Activated CD8-positive, alpha-beta T cell treated with anti-CD3 and anti-CD28 coated beads, Interleukin-2, amount 10 ng/mL, durations not matched to agents 7 days and 5 days (primary cell): ENCODE data around the gene CCHCR1. TPM values are rescaled to one million over a fixed set of nuclear protein-coding genes. Genes with fewer than 3 reads are reported as not detected.
"Not testable (repeated sequence)": the region's sequence is repeated elsewhere in the genome, so short reads cannot be mapped to it uniquely, and the experiment has no call there.

Experiments used
- ATAC-seq: fragments of 150-1000 bp; cut with Tn5 transposase; one replicate; pipeline ENCODE4 v1.10.0; 2021; ENCODE audit warnings: moderate library complexity
- CTCF ChIA-PET: fragments of 350-600 bp; sonication (Branson Sonifier 250); formaldehyde crosslinking; loops from one replicate; lab custom pipeline; 2021; ENCODE audit warnings: antibody characterized with exemption; lab: Charles Lee
- POLR2A ChIA-PET: fragments of 350-600 bp; sonication (Branson Sonifier 250); formaldehyde crosslinking; loops from one replicate; lab custom pipeline; 2021; ENCODE audit warnings: antibody characterized with exemption; lab: Charles Lee
- DNase-seq: peaks from one replicate; pipeline ENCODE4 v3.0.0-alpha.2; 2020
- H3K27ac Mint-ChIP-seq: one replicate; pipeline ENCODE4 v1.8.0; 2021; ENCODE audit warnings: mild to moderate bottlenecking, mixed read lengths
- H3K27me3 Mint-ChIP-seq: one replicate; pipeline ENCODE4 v1.8.0; 2021; ENCODE audit warnings: low read depth, mixed read lengths
- H3K36me3 Mint-ChIP-seq: one replicate; pipeline ENCODE4 v1.8.0; 2021; ENCODE audit warnings: low read depth, mixed read lengths
- H3K4me1 Mint-ChIP-seq: one replicate; pipeline ENCODE4 v1.8.0; 2021; ENCODE audit warnings: low read depth, mixed read lengths
- H3K4me3 Mint-ChIP-seq: one replicate; pipeline ENCODE4 v1.8.0; 2021; ENCODE audit warnings: mild to moderate bottlenecking, mixed read lengths
- H3K9me3 Mint-ChIP-seq: one replicate; pipeline ENCODE4 v1.8.0; 2022; ENCODE audit warnings: mixed read lengths; ENCODE audit not compliant: insufficient read depth
- total RNA-seq, 2 experiments: library from RNA; stranded (reverse); gene quantifications; one replicate each; pipeline ENCODE4 v1.2.3, GENCODE V29; 2021

Gene CCHCR1
- total RNA-seq, 2 experiments from 2014 or later: 36.5 to 41.9 TPM

DNA sequence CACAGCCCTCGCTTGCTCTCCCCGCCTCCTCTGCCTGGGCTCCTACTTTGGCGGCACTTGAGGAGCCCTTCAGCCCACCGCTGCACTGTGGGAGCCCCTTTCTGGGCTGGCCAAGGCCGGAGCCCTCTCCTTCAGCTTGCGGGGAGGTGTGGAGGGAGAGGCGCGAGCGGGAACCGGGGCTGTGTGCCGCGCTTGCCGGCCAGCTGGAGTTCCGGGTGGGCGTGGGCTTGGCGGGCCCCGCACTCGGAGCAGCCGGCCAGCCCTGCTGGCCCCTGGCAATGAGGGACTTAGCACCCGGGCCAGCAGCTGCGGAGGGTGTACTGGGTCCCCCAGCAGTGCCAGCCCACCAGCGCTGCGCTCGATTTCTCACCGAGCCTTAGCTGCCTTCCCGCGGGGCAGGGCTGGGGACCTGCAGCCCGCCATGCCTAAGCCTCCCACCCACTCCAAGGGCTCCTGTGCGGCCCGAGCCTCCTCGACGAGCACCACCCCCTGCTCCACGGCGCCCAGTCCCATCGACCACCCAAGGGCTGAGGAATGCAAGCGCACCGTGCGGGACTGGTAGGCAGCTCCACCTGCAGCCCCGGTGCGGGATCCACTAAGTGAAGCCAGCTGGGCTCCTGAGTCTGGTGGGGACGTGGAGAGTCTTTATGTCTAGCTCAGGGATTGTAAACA lies 37.8 kb upstream of the CCHCR1 start:
- Mint-ChIP-seq H3K36me3 (peaks cover 31% of the 10 kb centered on the region), H3K4me1 (peaks cover 33% of the 10 kb centered on the region)
- POLR2A ChIA-PET: interaction anchor here (3.6 kb wide), 2 partner anchors 158 to 171 kb away, joined by 28 to 31 read pairs; no protein-coding TSS in a partner anchor
- not testable (repeated sequence) for ATAC-seq, DNase-seq, H3K27ac Mint-ChIP-seq, H3K27me3 Mint-ChIP-seq, H3K9me3 Mint-ChIP-seq, H3K4me3 Mint-ChIP-seq
- CTCF ChIA-PET: interaction anchor here (1.3 to 6.4 kb wide), 5 partner anchors 8 to 180 kb away, joined by 3 to 78 read pairs (median 6); partner anchors contain the start of gene TCF19

DNA sequence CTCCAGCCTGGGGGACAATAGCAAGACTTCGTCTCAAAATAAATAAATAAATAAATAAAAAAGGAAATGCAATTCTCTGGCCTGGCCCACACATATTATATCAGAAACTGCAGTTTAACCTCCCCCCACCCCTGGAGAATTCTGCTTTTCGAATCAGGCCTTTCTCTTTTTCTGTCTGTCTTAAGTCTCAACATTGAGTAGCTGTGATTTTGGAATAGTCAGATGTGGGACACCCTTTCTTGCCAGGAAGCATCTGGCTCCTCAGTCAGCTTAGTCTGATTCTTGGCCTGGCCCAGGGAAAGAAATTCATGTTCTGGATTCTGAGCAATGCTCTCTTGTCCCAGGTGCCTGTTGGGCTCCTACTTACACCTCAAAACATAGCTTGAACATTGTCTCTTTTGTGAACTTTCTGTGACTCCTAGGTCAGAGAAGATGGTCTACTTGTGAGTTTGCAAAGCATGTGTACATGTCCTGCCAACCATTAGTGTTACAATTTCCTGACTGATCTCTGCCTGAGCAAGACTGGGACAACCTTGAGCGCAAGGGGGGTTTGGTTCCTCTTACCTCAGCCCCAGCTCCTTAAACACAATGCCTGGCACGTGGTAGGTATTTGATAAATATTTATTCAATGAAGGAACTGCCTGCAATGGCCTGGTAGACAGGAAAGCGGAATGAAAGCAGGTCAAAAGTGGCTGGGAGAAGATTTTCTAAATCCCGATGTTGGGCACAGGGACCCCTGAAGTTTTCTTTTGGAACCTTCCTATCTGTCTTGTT lies 36.6 kb upstream of the CCHCR1 start:
- H3K36me3 Mint-ChIP-seq: peaks cover 19% of the 10 kb centered on the region
- no peaks in the 10 kb centered on the region for H3K27me3 Mint-ChIP-seq
- DNase-seq: no peak
- ChIA-PET CTCF (interaction anchor here (1.0 to 6.4 kb wide), 6 partner anchors 9 to 175 kb away, joined by 3 to 78 read pairs (median 4); partner anchors contain the start of genes PSORS1C2 and TCF19), POLR2A (no interaction called here)
- no peak for ATAC-seq
- peaks cover 21% of the 10 kb centered on the region for H3K4me1 Mint-ChIP-seq
- no peaks in the 10 kb centered on the region for H3K9me3 Mint-ChIP-seq
- no peak overlapping the region for H3K4me3 Mint-ChIP-seq
- no peak overlapping the region for H3K27ac Mint-ChIP-seq

DNA sequence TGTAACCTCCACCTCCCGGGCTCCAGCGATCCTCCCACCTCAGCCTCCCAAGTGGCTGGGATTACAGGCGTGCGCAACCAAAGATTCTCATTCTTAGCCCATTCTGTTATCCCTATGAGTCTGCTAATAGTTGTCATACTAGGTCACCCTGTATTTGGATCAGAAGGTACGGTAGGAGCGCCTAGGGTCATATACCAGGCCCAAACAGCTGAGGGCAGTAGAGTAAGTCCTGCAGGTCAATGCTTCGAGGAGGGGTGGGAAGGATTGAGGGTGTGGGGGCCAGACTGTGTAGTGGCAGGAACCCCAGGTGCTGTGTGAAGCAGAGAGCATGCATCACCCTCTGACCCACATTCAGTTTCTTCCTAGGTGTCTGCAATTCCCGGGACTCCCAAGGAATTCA lies 35.6 kb upstream of the CCHCR1 start:
- DNase-seq: no peak
- ATAC-seq: no peak
- POLR2A ChIA-PET: interaction anchor here (0.7 kb wide), 1 partner anchor 188 kb away, joined by 3 read pairs; no protein-coding TSS in a partner anchor
- Mint-ChIP-seq H3K27ac (no peak overlapping the region), H3K4me1 (peaks cover 15% of the 10 kb centered on the region), H3K27me3 (no peaks in the 10 kb centered on the region), H3K9me3 (no peaks in the 10 kb centered on the region), H3K4me3 (no peak overlapping the region), H3K36me3 (peaks cover 14% of the 10 kb centered on the region)
- CTCF ChIA-PET: interaction anchor here (1.0 to 3.3 kb wide), 5 partner anchors 9 to 173 kb away, joined by 3 to 30 read pairs (median 5); partner anchors contain the start of gene PSORS1C2

DNA sequence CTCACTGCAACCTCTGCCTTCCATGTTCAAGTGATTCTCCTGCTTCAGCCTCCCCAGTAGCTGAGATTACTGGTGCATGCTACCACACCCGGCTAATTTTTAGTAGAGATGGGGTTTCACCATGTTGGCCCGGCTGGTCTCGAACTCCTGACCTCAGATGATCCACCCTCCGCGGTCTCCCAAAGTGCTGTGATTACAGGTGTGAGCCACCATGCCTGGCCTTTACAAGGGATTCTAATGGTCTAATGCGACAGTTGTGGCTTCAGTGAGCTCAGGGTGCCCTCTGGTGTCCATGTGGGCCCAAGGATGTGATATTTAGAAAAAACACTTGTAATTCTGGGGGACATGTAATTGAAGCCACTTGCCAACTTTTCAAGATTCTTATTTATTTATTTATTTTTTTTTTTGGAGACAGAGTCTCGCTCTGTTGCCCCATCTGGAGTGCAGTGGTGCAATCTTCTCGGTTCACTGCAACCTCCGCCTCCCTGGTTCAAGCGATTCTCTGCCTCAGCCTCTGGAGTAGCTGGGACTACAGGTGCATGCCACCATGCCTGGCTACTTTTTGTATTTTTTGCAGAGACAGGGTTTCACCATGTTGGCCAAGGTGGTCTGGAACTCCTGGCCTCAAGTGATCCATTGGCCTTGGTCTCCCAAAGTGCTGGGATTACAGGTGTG lies 35.0 kb upstream of the CCHCR1 start:
- H3K27me3 Mint-ChIP-seq, H3K9me3 Mint-ChIP-seq, H3K27ac Mint-ChIP-seq, H3K4me3 Mint-ChIP-seq, ATAC-seq, H3K36me3 Mint-ChIP-seq: not testable (repeated sequence)
- ChIA-PET CTCF (interaction anchor here (0.5 to 3.3 kb wide), 12 partner anchors 8 to 177 kb away, joined by 3 to 30 read pairs (median 3); partner anchors contain the start of genes PSORS1C2 and TCF19), POLR2A (interaction anchor here (0.7 kb wide), 1 partner anchor 189 kb away, joined by 3 read pairs; no protein-coding TSS in a partner anchor)
- H3K4me1 Mint-ChIP-seq: peaks cover 14% of the 10 kb centered on the region
- peak; percentile 76 for DNase-seq

DNA sequence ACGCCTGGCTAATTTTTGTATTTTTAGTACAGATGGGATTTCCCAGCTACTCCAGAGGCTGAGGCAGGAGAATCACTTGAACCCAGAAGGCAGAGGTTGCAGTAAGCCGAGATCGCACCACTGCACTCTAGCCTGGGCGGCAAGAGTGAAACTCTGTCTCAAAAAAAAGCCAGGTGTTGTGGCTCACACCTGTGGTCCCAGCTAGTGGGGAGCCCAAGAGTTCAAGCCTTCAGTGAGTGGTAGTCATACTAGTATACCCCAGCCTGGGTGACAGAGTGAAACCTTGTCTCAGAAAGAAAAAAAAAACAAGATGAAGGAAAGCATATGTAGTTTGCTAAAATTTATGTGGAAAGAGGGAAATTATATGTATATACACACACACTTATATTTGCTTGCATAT lies 32.9 kb upstream of the CCHCR1 start:
- Mint-ChIP-seq H3K9me3 (no peaks in the 10 kb centered on the region), H3K4me3 (no peak overlapping the region), H3K27ac (no peak overlapping the region), H3K27me3 (no peaks in the 10 kb centered on the region), H3K4me1 (peaks cover 11% of the 10 kb centered on the region), H3K36me3 (peaks cover 2% of the 10 kb centered on the region)
- ATAC-seq (no peak), DNase-seq (no peak)
- POLR2A ChIA-PET: no interaction called here
- CTCF ChIA-PET: interaction anchor here (0.9 to 2.4 kb wide), 2 partner anchors 32 to 176 kb away, joined by 4 to 6 read pairs; partner anchors contain the start of gene TCF19

DNA sequence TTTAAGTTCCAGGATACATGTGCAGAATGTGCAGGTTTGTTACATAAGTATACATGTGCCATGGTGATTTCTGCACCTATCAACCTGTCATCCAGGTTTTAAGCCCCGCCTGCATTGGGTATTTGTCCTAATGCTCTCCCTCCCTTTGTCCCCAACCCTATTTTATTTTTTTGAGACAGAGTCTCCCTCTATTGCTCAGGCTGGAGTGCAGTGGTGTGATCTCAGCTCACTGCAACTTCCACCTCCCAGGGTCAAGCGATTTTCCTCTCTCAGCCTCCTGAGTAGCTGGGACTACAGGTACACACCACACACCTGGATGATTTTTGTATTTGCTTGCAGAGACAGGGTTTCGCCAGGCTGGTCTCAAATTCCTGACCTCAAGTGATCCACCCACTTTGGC lies 31.6 kb upstream of the CCHCR1 start:
- DNase-seq, POLR2A ChIA-PET, H3K9me3 Mint-ChIP-seq, H3K27me3 Mint-ChIP-seq, H3K4me1 Mint-ChIP-seq, H3K4me3 Mint-ChIP-seq, H3K36me3 Mint-ChIP-seq, H3K27ac Mint-ChIP-seq, ATAC-seq: not testable (repeated sequence)
- CTCF ChIA-PET: interaction anchor here (1.5 to 2.4 kb wide), 2 partner anchors 31 to 177 kb away, joined by 3 to 6 read pairs; partner anchors contain the start of gene TCF19

DNA sequence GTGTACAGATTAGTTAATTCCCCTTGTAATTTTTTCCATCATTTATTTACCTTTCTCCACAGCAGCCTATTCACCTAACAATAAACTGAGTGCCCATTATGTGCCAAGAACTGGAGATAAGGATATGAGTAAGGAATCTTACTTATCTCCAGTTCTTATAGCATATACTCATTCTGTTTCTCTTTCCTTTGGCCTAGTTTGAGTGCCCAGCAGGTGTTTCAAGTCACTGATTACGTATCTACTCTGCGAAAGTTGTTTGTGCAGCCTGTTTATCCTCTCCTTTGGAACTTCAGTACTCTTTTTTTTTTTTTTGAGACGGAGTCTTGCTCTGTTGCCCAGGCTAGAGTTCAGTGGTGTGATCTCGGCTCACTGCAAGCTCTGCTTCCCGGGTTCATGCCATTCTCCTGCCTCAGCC lies 30.2 kb upstream of the CCHCR1 start:
- H3K27me3 Mint-ChIP-seq: no peaks in the 10 kb centered on the region
- ATAC-seq: no peak
- H3K4me1 Mint-ChIP-seq: peaks cover 9% of the 10 kb centered on the region
- H3K4me3 Mint-ChIP-seq: no peak overlapping the region
- no peaks in the 10 kb centered on the region for H3K36me3 Mint-ChIP-seq
- ChIA-PET CTCF (interaction anchor here (0.6 to 1.5 kb wide), 2 partner anchors 179 kb away, joined by 3 read pairs; no protein-coding TSS in a partner anchor), POLR2A (no interaction called here)
- no peak for DNase-seq
- H3K27ac Mint-ChIP-seq: no peak overlapping the region
- H3K9me3 Mint-ChIP-seq: no peaks in the 10 kb centered on the region

DNA sequence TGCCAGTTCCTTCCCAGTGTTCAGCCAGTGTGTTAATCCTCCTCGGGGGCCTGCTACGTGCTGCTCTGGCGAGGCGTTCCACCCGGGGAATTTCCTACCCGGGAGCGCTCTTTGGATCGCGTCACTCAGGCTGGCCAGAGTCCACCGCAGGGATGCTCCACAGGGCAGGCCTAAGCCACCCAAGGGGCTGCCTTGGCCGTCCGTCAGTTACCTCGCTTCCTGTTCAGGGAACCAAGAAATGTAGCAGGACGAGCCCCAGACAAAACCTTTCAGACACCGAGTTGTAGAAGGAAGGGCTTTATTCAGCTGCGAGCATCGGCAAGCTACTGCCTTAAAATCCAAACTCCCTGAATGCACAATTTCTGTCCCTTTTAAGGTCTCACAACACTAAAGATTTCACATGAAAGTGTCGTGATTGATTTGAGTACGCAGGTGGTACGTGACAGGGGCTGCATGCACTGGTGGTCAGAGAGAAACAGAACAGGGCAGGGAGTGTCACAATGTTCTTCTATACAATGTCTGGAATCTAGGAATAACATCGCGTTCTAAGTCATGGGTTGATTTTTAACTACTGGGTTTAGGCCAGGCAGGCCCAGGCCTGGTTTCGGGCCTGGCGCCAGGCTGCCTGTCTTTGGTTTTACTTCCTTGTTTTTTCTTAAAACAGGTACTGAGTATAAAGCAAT lies 28.6 kb upstream of the CCHCR1 start:
- ATAC-seq: no peak
- POLR2A ChIA-PET: no interaction called here

DNA sequence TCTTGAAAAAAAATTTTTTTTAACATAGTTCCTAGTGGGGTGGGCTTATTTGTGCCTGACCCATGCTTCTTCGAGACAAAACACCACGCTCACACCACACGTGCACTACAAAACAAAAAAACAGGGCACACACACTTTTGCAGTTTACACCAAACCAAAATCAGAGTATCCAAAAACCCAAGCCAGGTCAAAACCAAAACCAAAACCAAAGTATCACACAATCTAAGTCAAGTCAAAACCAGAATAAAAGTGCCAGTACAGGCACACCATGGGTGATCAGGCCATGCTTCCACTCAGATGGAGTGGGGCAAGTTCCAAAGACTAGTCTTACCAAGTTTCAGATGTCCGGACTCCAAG lies 28.1 kb upstream of the CCHCR1 start:
- H3K27me3 Mint-ChIP-seq, H3K36me3 Mint-ChIP-seq, H3K4me3 Mint-ChIP-seq, H3K4me1 Mint-ChIP-seq, H3K27ac Mint-ChIP-seq, H3K9me3 Mint-ChIP-seq, CTCF ChIA-PET, POLR2A ChIA-PET, DNase-seq, ATAC-seq: not testable (repeated sequence)

More for the DNA sequence above, 28.6 kb upstream of the CCHCR1 start:
- H3K27me3 Mint-ChIP-seq: no peaks in the 10 kb centered on the region
- CTCF ChIA-PET: interaction anchor here (0.9 kb wide), 1 partner anchor 11 kb away, joined by 3 read pairs; no protein-coding TSS in a partner anchor
- DNase-seq: no peak
- no peaks in the 10 kb centered on the region for H3K9me3 Mint-ChIP-seq
- no peaks in the 10 kb centered on the region for H3K36me3 Mint-ChIP-seq
- H3K4me1 Mint-ChIP-seq: peaks cover 9% of the 10 kb centered on the region
- no peak overlapping the region for H3K4me3 Mint-ChIP-seq
- H3K27ac Mint-ChIP-seq: no peak overlapping the region

DNA sequence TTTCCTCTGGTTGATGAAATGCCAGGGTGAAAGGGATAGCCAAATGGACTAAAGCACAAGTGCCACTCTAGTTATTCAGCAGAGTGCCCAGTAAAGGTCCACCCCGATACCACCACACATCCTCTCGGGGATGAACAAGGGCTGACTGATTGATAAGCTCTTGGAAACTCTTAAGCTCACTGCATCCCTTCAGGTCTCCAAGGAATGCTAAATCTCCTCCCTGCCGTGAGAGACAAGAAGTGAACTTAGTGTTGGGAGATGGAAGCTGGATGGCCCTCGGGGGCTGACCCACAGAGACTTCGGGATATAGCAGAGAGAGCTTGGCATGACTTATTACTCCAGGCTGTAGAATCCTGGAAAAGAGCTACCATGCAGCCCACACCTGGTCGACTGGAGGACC lies 26.3 kb upstream of the CCHCR1 start:
- H3K9me3 Mint-ChIP-seq, H3K27me3 Mint-ChIP-seq, POLR2A ChIA-PET, H3K4me3 Mint-ChIP-seq, H3K27ac Mint-ChIP-seq, ATAC-seq, H3K36me3 Mint-ChIP-seq, DNase-seq: not testable (repeated sequence)
- CTCF ChIA-PET: interaction anchor here (0.6 to 1.0 kb wide), 4 partner anchors 9 to 190 kb away, joined by 3 to 5 read pairs (median 4); no protein-coding TSS in a partner anchor
- peaks cover 13% of the 10 kb centered on the region for H3K4me1 Mint-ChIP-seq

DNA sequence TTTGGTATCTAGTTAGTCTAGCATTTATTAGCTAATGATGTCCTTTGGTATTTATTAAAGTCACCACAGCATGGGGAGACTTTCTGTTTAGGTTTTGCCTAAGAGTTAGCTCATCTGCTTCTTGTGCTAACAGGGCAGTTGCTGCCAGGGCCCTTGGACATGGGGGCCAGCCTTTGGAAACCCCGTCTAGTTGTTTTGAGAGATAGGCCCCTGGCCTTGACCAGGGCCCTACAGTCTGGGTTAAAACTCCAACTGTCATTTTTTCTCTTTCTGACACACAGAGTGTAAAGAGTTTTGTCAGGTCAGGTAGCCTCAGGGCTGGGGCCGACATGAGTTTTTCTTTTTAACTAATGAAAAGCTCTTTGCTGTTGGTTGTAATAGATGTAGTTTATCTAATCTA lies 25.7 kb upstream of the CCHCR1 start:
- H3K4me1 Mint-ChIP-seq: peaks cover 19% of the 10 kb centered on the region
- CTCF ChIA-PET: interaction anchor here (0.6 to 1.0 kb wide), 3 partner anchors 51 to 190 kb away, joined by 3 to 5 read pairs (median 4); no protein-coding TSS in a partner anchor
- H3K27me3 Mint-ChIP-seq, ATAC-seq, DNase-seq, H3K9me3 Mint-ChIP-seq, H3K27ac Mint-ChIP-seq, H3K36me3 Mint-ChIP-seq, POLR2A ChIA-PET, H3K4me3 Mint-ChIP-seq: not testable (repeated sequence)
